HG03159 (cell line): ENCODE measurements around the gene C1orf122.

Experiments used
- ATAC-seq: cut with Tn5 transposase; IDR thresholded peaks from one replicate; pipeline ENCODE4 v1.9.1; 2021; ENCODE audit warnings: mild to moderate bottlenecking, moderate library complexity; ENCODE audit not compliant: unreplicated experiment

The C1orf122 gene

DNA sequence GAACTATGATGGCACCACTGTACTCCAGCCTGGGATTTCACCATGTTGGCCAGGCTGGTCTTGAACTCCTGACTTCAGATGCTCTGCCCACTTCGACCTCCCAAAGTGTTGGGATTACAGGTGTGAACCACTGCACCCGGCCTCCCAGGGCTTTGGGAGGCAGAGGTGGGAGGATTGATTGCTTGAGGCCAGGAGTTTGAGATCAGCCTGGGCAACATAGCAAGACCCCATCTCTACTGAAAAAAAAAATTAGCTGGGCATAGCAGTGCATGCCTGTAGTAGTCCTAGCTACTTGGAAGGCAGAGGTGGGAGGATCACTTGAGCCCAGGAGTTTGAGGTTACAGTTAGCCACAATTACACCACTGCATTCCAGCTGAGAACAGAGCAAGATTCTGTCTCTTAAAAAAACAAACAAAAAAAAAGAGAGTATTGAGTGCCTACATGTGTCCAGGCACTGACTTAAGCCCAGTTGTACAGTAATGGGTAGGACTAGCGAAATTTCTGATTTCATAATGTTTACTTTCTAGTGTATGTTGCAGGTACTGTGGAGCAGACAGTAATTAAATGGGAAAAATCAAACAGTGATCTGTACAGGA is 9.7 kb upstream of the C1orf122 start:
- no peak for ATAC-seq

DNA sequence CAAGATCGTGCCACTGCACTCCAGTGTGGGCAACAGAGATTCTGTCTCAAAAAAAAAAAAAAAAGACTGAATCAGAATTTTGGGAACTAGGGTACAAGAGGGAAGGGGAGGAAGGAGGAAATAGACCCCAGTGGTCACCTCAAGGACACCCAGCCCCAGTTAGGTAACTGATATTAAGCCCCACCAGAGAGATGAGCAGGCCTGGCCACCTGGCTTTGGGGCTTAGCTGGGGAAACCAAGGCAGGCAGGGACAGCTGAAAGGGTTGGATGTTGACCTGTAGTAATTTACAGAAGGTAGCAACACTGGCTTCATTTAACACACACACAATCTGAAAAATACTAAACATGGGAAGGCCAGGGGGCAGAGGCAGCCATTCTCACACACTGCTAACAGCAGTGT is 5.2 kb upstream of the C1orf122 start:
- no peak for ATAC-seq

DNA sequence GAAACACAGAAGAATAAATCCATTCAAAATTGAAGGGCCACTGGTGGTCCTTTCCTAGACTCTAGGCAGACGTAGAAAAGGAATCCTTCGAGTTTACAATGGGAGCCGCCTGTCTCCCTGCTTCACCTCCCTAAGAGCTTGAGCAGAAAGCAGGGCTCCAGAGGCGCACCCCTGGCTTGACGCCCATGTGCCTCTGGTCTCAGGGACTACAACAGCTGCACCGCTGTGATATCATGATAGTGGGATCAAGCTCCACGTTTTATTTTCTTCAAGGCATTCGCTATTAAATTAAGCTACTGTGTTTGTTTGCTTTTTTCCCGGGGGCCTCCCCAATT is 403 bp upstream of the C1orf122 start:
- no peak for ATAC-seq

DNA sequence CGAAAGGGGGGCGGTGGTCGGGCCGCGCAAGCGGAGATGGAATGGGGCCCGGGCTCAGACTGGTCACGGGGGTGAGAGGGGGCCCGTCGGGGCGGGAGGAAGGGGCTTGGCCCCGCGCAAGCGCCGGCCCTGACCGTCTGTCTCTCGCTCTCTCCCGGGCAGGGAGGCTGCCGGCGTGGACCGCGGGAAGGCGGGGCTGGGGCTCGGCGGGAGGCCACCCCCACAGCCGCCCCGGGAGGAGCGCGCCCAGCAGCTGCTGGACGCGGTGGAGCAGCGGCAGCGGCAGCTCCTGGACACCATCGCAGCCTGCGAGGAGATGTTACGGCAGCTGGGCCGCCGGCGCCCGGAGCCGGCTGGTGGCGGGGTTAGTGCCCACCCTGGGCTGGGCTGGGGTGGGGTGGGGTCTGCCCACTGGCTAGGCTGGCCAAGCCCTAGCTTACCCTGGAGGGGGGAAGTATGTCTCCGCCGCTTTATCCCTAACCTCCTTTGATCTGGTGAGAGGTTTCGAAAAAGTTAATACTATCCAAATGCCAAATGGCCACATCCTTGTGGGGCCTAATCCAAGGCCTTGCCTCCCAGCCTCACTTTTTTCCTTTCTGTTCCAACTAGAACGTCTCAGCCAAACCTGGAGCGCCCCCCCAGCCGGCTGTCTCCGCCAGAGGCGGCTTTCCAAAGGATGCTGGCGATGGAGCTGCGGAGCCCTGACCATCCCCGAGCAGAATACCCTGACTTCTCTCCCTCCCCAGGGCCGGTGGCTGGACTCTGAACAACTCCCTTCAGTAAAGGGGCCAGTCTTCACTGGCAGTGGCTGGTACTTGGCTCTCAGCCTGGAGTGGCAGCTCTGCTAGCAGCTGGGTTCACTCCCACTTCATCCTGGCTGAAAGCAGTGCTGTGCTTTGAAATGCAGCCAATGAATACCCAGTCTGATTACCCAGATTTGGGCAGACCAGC is 1.1 kb downstream of the C1orf122 start:
- peak; percentile 29 for ATAC-seq

DNA sequence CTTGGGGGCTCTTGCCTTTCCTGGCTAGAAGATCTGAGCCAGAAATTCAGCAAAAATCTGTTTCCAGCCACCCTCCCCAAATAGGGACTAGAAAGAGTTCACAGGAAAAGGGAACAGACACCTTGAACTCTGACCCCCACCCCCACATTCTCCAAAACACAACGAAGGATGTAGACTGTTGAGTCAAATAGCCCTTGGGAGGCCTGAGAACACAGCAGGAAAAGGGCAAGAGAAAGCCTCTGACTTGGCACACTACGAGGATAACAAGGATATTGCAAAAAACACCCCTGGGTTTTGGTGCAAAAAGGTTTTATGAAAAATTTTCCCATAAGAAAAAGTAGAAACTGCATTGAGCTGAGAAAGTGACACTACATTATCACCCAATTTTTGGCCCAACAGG is 2.4 kb downstream of the C1orf122 start:
- ATAC-seq = no peak

DNA sequence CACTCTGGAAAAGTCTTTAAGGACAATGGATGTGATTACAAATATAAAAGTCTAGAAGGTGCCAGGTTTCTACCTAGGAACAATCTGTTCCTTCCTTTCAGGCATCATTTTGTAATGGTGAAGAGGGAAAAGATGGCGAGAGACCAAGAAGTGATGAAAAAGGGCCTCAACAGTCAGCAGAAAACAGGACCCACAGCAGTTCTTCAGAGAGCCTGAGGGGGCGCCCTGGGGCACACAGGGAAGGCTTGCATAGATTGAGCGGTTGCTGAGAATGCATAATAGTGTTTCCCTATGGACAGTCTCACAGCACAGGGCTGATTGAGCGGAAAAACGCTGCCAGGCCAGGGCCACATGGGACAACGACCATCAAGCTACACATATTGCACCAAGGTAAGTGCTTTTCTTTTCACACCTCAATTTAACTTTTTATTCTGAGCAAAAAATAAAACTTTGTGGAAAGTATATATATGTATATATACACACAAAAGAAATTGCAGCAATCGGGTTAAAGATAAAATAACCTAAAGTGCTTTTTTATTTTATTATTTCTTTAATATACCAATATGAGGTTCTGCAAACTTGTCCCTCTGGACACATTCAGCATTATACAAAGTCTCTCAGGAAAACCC is 3.6 kb downstream of the C1orf122 start:
- ATAC-seq = peak; percentile 46

DNA sequence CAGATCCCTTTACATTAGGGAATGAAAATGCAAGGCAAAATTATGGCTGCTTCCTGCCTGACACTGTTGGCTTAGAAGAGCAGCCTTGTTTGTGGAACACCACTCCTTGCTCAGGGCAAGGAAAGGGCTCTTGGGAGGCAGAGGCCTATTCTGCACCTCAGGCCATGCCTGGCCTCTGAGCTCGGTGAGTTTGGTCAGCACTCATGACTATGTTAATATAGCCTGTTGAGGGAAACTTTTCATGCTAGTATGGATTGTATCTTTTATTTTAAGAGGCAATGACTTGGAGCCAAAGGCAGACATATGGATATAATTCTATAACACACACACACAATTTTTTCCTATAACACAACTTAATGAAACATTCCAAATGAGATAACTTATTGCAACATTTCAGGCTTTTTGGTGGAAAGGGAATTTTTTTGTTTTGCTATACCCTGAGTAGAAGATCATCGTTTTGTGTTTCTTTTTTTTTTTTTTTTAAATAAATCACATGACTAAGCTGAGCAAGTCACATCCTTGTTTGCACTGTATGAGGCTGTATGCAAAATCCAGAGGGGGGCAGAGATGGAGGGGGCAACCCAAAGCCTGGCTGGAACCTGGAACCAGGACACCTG is 6.0 kb downstream of the C1orf122 start:
- ATAC-seq = no peak

DNA sequence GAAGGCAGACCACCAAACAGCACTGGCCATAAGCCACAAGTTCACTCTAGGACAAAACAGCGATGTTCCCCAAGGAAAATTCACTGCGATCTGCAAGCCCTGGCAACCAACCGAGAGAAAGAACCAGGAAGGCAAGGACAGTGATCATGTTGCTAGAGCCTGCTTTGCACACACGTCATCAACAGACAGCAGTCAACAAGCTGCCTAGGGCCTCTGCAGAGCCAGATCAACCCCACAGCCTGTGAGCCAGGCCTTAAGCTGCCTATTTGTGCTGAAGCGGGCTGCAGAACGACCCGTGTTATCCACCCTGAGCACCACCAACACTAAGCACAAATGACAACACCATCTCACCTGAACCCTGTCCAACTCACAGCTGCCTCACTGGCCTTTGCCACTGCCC is 6.7 kb downstream of the C1orf122 start:
- no peak for ATAC-seq

DNA sequence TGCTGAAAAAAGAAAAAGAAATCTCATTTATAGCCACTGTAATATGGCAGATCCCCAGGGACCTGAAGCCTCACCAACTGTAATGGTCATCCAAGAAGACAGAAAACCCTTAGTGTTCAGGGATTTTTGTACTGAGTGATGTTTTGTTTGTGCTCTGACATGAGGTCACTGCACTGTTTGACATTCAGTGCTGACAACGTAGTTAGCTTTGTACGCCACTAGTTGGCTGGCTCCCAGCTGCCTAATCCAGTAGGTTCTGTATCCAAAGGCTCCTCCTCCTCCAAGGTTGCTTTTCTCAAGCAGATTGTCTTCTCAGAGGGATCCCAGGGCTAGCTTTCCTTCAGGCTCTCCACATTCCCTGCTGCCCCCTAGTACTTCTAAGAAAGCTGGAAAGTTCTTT is 9.9 kb downstream of the C1orf122 start:
- ATAC-seq = no peak

DNA sequence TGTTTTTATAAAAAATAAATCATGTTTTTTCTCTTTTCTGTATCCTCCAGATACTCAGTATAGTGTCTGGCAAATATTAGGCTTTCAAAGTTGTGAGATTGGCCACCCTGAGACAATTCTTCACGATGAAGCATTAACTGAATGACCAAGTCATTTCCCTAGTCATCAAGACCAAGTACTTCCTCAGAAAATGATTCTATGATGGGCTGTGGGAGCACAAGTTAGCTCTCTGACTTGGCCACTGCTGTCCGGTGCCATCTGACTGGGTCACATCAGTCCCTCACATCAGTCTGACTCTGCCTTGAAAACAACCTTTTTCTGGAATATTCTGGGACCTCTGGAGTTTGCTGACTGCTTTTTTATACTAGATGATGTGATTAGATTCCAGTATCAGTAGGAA is 13.9 kb downstream of the C1orf122 start:
- no peak for ATAC-seq

DNA sequence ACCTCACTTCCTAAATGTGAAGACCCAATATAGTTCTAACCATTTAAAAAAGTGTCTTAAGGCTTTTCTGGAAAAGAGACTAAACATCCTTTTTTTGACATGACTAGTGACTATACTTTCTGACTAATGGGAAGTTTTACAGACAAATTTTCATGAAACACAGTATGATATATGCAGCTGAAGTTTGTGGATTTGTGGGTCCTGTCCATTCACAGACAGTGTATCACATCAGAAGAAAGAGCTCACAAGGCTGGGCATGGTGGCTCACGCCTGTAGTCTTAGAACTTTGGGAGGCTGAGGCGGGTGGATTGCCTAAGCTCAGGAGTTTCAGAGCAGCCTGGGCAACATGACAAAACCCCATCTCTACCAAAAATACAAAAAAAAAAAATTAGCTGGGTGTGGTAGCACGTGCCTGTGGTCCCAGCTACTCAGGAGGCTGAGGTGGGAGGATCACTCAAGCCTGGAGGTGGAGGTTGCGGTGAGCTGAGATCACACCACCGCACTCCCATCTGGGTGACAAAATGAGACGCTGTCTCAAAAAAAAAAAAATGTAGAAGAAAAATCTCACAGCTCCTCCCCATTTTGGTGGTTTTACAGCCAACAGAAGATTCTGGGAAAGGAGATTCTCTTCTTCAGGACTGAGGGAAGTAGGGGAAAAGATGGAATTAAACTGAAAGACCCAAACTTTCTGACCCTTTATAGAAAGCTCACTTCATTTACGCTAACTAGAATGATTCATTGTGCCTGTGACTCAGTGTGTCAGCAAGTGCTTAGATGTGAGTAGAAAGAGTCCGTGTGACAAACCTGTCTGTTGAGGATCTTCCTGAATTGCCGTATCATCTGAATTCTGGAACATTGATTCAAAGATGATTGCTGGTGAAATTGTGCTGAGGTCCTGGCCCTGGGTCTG is 15.6 kb downstream of the C1orf122 start:
- no peak for ATAC-seq

DNA sequence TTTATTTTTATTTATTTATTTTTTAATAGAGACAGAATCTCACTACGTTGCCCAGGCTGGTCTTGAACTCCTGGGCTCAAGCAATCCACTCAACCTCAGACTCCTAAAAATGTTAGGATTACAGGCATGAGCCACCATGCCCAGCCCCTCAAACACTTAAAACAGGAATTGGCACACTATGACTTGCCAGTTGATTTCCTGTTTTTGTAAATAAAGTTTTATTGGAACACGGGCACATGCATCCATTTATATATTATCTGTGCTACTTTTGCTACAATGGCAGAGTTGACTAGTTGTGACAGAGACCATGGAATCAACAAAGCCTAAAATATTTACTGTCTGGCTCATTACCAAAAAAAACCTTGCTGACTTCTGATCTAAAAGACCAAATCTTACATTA is 16.4 kb downstream of the C1orf122 start:
- ATAC-seq = no peak

DNA sequence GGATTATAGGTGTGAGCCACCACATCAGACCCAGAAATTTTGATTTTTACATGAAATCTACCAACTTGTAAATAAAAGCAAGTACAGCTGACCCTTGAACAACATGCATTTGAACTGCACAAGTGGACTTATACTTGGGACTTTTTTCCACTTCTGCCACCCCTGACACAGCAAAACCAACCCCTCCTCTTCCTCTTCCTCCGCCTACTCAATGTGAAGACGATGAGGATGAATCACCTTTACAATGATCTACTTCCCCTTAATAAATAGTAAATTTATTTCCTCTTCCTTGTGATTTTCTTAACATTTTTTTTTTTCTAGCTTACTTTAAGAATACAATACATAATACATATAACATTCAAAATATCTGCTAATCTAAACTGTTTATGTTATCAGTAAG is 17.9 kb downstream of the C1orf122 start:
- no peak for ATAC-seq

DNA sequence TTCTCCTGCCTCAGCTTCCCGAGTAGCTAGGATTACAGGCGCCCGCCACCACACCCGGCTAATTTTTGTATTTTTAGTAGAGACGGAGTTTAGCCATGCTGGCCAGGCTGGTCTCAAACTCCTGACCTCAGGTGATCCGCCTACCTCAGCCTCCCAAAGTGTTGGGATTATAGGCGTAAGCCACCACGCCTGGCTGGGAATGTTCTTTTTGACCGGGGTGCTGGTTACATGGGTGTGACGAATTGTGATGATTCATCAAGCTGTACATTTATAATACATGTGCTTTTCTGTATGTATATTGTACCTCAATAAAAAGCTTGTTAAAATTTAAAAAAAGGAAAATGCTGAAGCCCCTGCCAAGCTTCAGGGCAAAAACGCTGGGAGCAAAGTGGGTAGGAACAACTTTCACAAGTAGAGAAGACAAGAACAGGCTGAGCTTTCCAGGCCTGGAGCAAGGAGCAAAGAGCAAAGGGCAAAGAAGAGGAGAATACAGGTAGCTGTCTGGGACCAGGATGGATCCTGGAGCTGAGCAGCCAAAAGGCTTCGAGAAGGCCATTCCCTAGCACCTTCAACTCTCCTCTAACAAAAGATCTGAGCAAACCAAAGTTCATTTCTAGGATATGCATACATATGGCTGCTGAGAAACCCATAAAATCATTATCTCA is 21.0 kb downstream of the C1orf122 start:
- no peak for ATAC-seq

DNA sequence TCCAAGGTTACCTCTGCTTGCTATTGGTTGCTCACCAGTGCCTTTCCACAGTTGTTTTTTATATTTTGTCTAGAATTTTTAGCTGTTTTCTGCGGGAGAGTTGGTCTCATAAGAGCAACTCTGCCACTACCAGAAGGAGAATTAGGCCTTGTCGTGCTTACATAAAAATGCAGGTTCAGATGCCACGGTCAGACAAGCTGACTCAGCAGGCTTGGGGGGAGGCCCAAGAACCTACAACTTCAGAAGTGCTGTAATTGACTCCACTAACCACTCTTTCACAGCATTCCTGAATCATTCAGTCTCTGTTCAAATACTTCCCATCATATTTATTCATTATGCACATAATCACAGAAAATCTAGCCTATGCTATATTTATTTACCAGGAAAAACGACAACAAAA is 23.5 kb downstream of the C1orf122 start:
- no peak for ATAC-seq

DNA sequence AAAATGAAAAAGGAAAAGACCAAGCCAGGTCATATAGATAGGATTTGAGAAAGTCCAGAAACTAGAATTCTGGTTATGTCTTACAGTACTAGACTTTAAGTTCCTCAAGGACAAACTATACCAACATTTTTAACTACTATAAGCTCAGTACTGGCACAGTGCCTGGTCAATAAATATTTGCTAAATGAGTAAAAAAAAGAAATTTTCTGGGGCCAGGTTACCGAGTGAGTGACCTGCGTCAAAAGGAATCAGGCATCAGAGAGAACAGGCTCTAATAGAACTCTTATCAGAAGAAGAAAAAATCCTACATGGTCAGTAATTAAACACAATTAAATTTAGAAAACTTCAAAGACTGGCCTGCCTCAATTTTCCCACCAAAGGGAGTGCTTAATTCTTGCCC is 24.2 kb downstream of the C1orf122 start:
- ATAC-seq = no peak

DNA sequence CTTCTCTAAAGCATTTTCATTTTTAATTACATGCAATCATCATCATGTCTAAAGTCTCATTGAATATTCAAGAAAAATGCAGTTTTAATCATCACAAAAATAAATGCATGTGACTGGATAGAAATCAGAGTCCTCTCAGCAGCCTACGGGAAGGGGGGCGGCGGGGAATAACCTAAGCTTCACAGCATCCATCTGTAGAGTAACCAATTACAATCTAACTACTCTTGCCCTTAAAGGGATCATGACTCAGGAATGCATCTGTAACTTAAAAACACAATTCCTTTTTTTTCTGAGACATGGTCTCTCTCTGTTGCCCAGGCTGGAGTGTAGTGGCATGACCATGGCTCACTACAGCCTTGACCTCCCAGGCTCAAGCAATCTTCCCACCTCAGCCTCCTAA is 29.2 kb downstream of the C1orf122 start:
- ATAC-seq = no peak

DNA sequence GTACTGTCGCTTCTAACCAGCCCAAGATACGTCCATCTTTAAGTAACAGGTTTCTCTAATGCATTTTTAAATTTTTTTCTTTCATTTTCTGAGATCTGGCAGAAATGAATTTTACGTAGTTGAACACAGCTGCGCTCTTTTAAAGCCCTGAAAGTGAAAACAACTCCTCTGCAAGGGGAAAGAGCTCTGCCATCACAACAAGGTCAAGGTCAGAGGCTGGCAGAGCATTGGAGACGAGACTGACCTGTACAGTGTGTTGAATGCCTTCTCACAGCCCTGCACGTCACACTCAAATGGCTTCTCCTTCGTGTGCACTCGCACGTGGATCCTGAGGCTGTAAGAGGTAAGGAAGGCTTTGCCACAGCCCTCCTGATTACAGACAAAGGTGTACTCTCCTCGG is 32.1 kb downstream of the C1orf122 start:
- ATAC-seq = no peak

DNA sequence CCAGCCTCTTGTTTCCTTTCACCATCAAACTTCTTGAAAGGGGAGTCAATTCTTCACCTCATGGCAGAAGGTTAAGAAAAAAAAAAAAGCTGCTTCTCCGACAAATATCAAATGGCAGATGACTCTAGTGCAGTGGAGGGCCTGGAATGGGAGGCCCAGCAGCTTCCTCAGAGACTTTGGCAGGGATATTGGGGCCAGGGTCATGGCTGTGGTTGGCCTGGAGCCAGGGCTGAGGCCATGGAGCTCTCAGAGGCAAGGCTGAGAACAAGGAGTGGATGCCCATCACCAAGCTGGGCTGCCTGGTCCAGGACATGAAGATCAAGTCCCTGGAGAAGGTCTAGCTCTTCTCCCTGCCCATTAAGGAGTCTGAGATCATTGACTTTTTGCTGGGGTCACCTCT is 33.1 kb downstream of the C1orf122 start:
- ATAC-seq = no peak

DNA sequence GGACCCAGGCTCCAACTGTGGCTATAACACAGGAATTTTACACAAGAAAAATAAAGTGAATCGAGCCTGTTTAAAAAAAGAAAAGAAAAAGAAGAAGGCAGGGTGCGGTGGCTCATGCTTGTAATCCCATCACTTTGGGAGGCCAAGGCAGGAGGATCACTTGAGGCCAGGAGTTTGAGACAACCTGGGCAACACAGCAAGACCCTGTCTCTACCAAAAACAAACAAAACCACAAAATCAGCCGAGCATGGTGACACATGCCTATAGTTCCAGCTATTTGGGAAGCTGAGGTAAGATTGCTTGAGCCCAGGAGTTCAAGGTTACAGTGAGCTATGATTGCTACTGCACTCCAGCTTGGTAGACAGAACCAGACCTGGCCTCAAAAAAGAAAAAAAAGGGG is 34.1 kb downstream of the C1orf122 start:
- no peak for ATAC-seq
